Measurements from ENCODE around the gene KPNB1.

DNA sequence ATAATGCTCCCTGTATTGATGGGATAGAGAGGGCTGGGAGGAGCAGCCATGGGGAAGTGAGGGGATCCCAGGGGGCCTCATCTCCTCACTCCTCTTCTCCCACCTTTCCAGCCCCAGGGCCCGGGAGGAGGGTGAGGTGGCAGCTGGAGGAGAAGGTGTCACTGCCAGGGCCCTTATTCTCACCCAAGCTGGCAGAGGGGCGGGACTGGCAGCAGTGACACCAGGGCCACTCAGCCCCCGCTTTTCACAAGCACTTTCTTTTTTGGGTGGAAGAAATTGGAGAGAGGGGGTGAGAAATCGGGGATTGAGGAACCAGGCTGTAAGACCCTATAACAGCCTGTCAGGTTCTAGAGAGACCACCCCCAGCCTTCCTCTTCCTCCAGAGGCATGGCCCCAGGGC is 81.0 kb downstream of the KPNB1 start:
- TF ChIP-seq, protein P1, sequence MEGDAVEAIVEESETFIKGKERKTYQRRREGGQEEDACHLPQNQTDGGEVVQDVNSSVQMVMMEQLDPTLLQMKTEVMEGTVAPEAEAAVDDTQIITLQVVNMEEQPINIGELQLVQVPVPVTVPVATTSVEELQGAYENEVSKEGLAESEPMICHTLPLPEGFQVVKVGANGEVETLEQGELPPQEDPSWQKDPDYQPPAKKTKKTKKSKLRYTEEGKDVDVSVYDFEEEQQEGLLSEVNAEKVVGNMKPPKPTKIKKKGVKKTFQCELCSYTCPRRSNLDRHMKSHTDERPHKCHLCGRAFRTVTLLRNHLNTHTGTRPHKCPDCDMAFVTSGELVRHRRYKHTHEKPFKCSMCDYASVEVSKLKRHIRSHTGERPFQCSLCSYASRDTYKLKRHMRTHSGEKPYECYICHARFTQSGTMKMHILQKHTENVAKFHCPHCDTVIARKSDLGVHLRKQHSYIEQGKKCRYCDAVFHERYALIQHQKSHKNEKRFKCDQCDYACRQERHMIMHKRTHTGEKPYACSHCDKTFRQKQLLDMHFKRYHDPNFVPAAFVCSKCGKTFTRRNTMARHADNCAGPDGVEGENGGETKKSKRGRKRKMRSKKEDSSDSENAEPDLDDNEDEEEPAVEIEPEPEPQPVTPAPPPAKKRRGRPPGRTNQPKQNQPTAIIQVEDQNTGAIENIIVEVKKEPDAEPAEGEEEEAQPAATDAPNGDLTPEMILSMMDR (IDR thresholded peaks at IDR 0.05) = no peak
- no peak for TF ChIP-seq POLR2A (IDR thresholded peaks at IDR 0.05)

All from Peyer's patch (tissue), 4 donors.